HG03039 (cell line): ENCODE data around the gene DNAH9.

Source experiments
- ATAC-seq: cut with Tn5 transposase; IDR thresholded peaks from one replicate; pipeline ENCODE4 v1.9.1; 2021; ENCODE audit warnings: mild to moderate bottlenecking, moderate library complexity; ENCODE audit not compliant: unreplicated experiment

DNAH9 gene

GRCh38 chr17:11651089-11651488 lies 52.8 kb downstream of the DNAH9 start:
- ATAC-seq: no peak

- no peak for ATAC-seq
Measured at GRCh38 chr17:11668618-11669017, 70.3 kb downstream of the DNAH9 start.

- no peak for ATAC-seq
Measured at GRCh38 chr17:11671126-11671525, 72.9 kb downstream of the DNAH9 start.

- ATAC-seq: no peak
Measured at GRCh38 chr17:11682646-11683045, 84.4 kb downstream of the DNAH9 start.

GRCh38 chr17:11690681-11691080 lies 92.4 kb downstream of the DNAH9 start:
- no peak for ATAC-seq

- ATAC-seq: no peak
Measured at GRCh38 chr17:11692688-11693087, 94.4 kb downstream of the DNAH9 start.

- no peak for ATAC-seq
Measured at GRCh38 chr17:11693284-11693683, 95.0 kb downstream of the DNAH9 start.

- no peak for ATAC-seq
Measured at GRCh38 chr17:11700668-11701067, 102.4 kb downstream of the DNAH9 start.

- ATAC-seq: no peak
Measured at GRCh38 chr17:11701911-11702310, 103.6 kb downstream of the DNAH9 start.

- ATAC-seq: no peak
Measured at GRCh38 chr17:11704041-11704440, 105.8 kb downstream of the DNAH9 start.

- no peak for ATAC-seq
Measured at GRCh38 chr17:11705111-11705510, 106.8 kb downstream of the DNAH9 start.

GRCh38 chr17:11707586-11707985 lies 109.3 kb downstream of the DNAH9 start:
- no peak for ATAC-seq

GRCh38 chr17:11712456-11712855 lies 114.2 kb downstream of the DNAH9 start:
- ATAC-seq: no peak

GRCh38 chr17:11719203-11719602 lies 120.9 kb downstream of the DNAH9 start:
- ATAC-seq: no peak

- ATAC-seq: no peak
Measured at GRCh38 chr17:11719856-11720255, 121.6 kb downstream of the DNAH9 start.

- no peak for ATAC-seq
Measured at GRCh38 chr17:11720816-11721215, 122.5 kb downstream of the DNAH9 start.

- ATAC-seq: no peak
Measured at GRCh38 chr17:11730747-11731146, 132.5 kb downstream of the DNAH9 start.

- ATAC-seq: no peak
Measured at GRCh38 chr17:11736613-11737312, 138.5 kb downstream of the DNAH9 start.

GRCh38 chr17:11737313-11737679 lies 139.0 kb downstream of the DNAH9 start:
- no peak for ATAC-seq

GRCh38 chr17:11738151-11738550 lies 139.9 kb downstream of the DNAH9 start:
- ATAC-seq: no peak

- no peak for ATAC-seq
Measured at GRCh38 chr17:11739351-11739750, 141.1 kb downstream of the DNAH9 start.

GRCh38 chr17:11739848-11740247 lies 141.6 kb downstream of the DNAH9 start:
- no peak for ATAC-seq

- no peak for ATAC-seq
Measured at GRCh38 chr17:11742886-11743285, 144.6 kb downstream of the DNAH9 start.
